Upper lobe of left lung (tissue), 4 donors: Measurements from ENCODE around the gene SENP2.

Experiments
- EP300 ChIP-seq, 4 donors: sonication (generic); formaldehyde crosslinking; IDR thresholded peaks; one replicate each; pipeline ENCODE4 v1.5.1; 2017; ENCODE audit warnings: antibody characterized with exemption in 4 of 4, control low read depth in 2 of 4
- TF ChIP-seq, protein P1 (sequence below), 6 experiments: fragments of 450-650 bp in 4 of 6; fragments of 200-600 bp in 2 of 6; sonication (generic) in 2 of 6; IDR thresholded peaks; one replicate each; pipeline ENCODE4 v1.5.1; 2016 to 2019; ENCODE audit warnings: antibody characterized with exemption in 6 of 6

DNA sequence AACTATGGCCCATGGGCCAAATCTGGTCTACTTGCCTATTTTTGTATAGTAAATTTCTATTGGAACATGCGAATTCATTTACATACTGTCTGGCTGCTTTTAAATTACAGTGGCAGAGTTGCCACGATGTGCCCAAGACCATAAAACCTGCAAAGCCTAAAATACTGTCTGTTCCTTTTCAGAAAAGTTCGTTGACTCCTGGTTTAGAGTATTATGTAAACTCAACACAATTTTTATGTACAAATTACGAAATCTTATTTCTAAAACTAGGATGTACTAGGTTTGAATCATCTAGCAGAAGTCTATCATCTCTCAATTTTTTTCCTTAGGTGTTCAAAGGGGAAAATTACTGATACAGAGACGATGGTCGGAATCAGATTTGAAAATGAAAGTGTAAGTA, 26.9 kb downstream of the SENP2 start:
- TF ChIP-seq, protein P1, sequence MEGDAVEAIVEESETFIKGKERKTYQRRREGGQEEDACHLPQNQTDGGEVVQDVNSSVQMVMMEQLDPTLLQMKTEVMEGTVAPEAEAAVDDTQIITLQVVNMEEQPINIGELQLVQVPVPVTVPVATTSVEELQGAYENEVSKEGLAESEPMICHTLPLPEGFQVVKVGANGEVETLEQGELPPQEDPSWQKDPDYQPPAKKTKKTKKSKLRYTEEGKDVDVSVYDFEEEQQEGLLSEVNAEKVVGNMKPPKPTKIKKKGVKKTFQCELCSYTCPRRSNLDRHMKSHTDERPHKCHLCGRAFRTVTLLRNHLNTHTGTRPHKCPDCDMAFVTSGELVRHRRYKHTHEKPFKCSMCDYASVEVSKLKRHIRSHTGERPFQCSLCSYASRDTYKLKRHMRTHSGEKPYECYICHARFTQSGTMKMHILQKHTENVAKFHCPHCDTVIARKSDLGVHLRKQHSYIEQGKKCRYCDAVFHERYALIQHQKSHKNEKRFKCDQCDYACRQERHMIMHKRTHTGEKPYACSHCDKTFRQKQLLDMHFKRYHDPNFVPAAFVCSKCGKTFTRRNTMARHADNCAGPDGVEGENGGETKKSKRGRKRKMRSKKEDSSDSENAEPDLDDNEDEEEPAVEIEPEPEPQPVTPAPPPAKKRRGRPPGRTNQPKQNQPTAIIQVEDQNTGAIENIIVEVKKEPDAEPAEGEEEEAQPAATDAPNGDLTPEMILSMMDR (IDR thresholded peaks at IDR 0.05) = no peak
- TF ChIP-seq EP300 (IDR thresholded peaks at IDR 0.05) = no peak
